ENCODE results near the gene RNU1-2. TPM values are rescaled to one million over a fixed set of nuclear protein-coding genes. Genes with fewer than 3 reads are reported as not detected.
"Not testable (repeated sequence)": the region's sequence is repeated elsewhere in the genome, so short reads cannot be mapped to it uniquely, and the experiment has no call there.

Gene RNU1-2
- total RNA-seq, 1 donor, result under 0.01 TPM

- DNase-seq (ENCODE audit: low read depth in 2 of 3, low spot score in 2 of 3), result no peak
Observed at GRCh38 chr1:16905868-16906702, 10.3 kb downstream of the RNU1-2 start.

- DNase-seq (ENCODE audit: low read depth in 2 of 3, low spot score in 2 of 3), result no peak
Observed at GRCh38 chr1:16906873-16907272, 11.1 kb downstream of the RNU1-2 start.

- DNase-seq (ENCODE audit: low read depth in 2 of 3, low spot score in 2 of 3), result no peak
Observed at GRCh38 chr1:16907870-16908758, 12.3 kb downstream of the RNU1-2 start.

- DNase-seq (ENCODE audit: low read depth in 2 of 3, low spot score in 2 of 3), result not testable (repeated sequence)
Observed at GRCh38 chr1:16911851-16912721, 16.3 kb downstream of the RNU1-2 start.

GRCh38 chr1:16912742-16913141 is 17.0 kb downstream of the RNU1-2 start:
- DNase-seq (ENCODE audit: low read depth in 2 of 3, low spot score in 2 of 3), result peak in 1 of 3 donors; percentile 35

GRCh38 chr1:16913181-16913832 is 17.5 kb downstream of the RNU1-2 start:
- no peak for DNase-seq (ENCODE audit: low read depth in 2 of 3, low spot score in 2 of 3)

- DNase-seq (ENCODE audit: low read depth in 2 of 3, low spot score in 2 of 3), result peak; percentile 84 to 95 (median 94)
Observed at GRCh38 chr1:16913833-16914662, 18.3 kb downstream of the RNU1-2 start.

- DNase-seq (ENCODE audit: low read depth in 2 of 3, low spot score in 2 of 3), result not testable (repeated sequence)
Observed at GRCh38 chr1:16914928-16915626, 19.3 kb downstream of the RNU1-2 start.

- DNase-seq (ENCODE audit: low read depth in 2 of 3, low spot score in 2 of 3), result peak in 1 of 3 donors; percentile 61
Observed at GRCh38 chr1:16915627-16915973, 19.8 kb downstream of the RNU1-2 start.

- not testable (repeated sequence) for DNase-seq (ENCODE audit: low read depth in 2 of 3, low spot score in 2 of 3)
Observed at GRCh38 chr1:16916036-16916880, 20.5 kb downstream of the RNU1-2 start.

GRCh38 chr1:16918371-16918770 is 22.6 kb downstream of the RNU1-2 start:
- DNase-seq (ENCODE audit: low read depth in 2 of 3, low spot score in 2 of 3), result no peak

GRCh38 chr1:16918936-16919665 is 23.3 kb downstream of the RNU1-2 start:
- not testable (repeated sequence) for DNase-seq (ENCODE audit: low read depth in 2 of 3, low spot score in 2 of 3)

- no peak for DNase-seq (ENCODE audit: low read depth in 2 of 3, low spot score in 2 of 3)
Observed at GRCh38 chr1:16920951-16921350, 25.2 kb downstream of the RNU1-2 start.

- DNase-seq (ENCODE audit: low read depth in 2 of 3, low spot score in 2 of 3), result peak in 1 of 3 donors; percentile 52
Observed at GRCh38 chr1:16921391-16922185, 25.8 kb downstream of the RNU1-2 start, which contains the start of gene CROCC. TSS of gene CROCC (plus strand) at chr1:16921931. CDS start at chr1:16922019, 88 bp downstream.

GRCh38 chr1:16922466-16922865 is 26.7 kb downstream of the RNU1-2 start:
- no peak for DNase-seq (ENCODE audit: low read depth in 2 of 3, low spot score in 2 of 3)

GRCh38 chr1:16922885-16923431 is 27.2 kb downstream of the RNU1-2 start:
- DNase-seq (ENCODE audit: low read depth in 2 of 3, low spot score in 2 of 3), result no peak

Measured in hematopoietic multipotent progenitor cell (in vitro differentiated cells).